Measurements from ENCODE around the gene TMEM63C.
A peak's percentile ranks its signal among the peaks of the same experiment; 100 is the strongest.

TMEM63C gene

DNA sequence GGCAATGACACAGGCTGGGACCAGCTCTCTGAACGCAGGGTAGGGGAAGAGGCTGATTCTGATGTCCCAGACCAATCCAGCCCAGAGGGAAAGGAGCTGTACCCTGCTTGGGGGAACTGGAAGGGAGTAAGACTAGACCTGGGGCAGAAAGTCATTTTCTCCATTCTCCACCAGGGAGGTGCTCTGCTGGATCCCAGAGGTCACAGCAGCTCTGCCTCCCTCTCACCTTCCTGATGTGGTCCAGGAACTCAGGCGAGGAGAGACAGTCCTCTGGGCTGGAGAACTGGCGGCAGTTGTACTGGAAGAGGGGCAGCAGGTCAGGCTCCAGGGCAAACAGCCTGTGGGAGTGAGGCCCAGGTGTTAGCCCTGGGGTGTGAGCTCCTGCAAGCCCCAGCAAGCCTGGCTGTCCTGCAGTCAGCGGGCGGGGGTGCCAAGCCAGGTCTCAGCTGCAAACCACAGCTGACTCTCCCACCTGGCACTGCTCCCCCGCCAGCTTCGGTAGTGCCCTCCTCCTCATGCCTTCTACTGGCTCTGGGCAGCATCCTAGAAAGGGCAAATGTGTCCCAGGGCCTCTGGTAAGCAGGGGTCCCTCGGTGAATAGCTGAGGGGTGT is 87.5 kb downstream of the TMEM63C start:
- Histone ChIP-seq H3K4me1 (ENCODE audit: low read length) (no peaks in the 10 kb centered on the region), H2AFZ (ENCODE audit: low read length) (no peak overlapping the region), H3K4me3 (ENCODE audit: low read length) (no peak overlapping the region), H3K36me3 (replicated peaks; ENCODE audit: insufficient read depth, low read length) (no peaks in the 10 kb centered on the region), H3K9me2 (replicated peaks; ENCODE audit: insufficient read depth, low read length) (no peaks in the 10 kb centered on the region), H4K20me1 (ENCODE audit: insufficient read depth, low read length) (no peaks in the 10 kb centered on the region), H3K9me3 (replicated peaks; ENCODE audit: insufficient read depth, low read length) (no peaks in the 10 kb centered on the region), H3F3A (ENCODE audit: insufficient read depth, low read length) (no peaks in the 10 kb centered on the region), H3K9ac (ENCODE audit: low read length) (no peak overlapping the region), H3K79me2 (ENCODE audit: low read length) (no peaks in the 10 kb centered on the region), H3K27me3 (replicated peaks; ENCODE audit: insufficient read depth, low read length) (no peaks in the 10 kb centered on the region; the same call in 1 of the 2 replicates), H3K4me2 (ENCODE audit: low read depth, low read length) (no peak overlapping the region), H3K27ac (ENCODE audit: low read length) (no peak overlapping the region)
- TF ChIP-seq, protein P1, sequence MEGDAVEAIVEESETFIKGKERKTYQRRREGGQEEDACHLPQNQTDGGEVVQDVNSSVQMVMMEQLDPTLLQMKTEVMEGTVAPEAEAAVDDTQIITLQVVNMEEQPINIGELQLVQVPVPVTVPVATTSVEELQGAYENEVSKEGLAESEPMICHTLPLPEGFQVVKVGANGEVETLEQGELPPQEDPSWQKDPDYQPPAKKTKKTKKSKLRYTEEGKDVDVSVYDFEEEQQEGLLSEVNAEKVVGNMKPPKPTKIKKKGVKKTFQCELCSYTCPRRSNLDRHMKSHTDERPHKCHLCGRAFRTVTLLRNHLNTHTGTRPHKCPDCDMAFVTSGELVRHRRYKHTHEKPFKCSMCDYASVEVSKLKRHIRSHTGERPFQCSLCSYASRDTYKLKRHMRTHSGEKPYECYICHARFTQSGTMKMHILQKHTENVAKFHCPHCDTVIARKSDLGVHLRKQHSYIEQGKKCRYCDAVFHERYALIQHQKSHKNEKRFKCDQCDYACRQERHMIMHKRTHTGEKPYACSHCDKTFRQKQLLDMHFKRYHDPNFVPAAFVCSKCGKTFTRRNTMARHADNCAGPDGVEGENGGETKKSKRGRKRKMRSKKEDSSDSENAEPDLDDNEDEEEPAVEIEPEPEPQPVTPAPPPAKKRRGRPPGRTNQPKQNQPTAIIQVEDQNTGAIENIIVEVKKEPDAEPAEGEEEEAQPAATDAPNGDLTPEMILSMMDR (IDR thresholded peaks at IDR 0.05; ENCODE audit: low read length) = no peak
- TF ChIP-seq EZH2phosphoT487 (IDR thresholded peaks at IDR 0.05; ENCODE audit: low read length) = no peak
- no peak for TF ChIP-seq EZH2 (optimal IDR thresholded peaks at IDR 0.05; ENCODE audit: low read depth, low read length)
- peak; percentile 14 for DNase-seq

DNA sequence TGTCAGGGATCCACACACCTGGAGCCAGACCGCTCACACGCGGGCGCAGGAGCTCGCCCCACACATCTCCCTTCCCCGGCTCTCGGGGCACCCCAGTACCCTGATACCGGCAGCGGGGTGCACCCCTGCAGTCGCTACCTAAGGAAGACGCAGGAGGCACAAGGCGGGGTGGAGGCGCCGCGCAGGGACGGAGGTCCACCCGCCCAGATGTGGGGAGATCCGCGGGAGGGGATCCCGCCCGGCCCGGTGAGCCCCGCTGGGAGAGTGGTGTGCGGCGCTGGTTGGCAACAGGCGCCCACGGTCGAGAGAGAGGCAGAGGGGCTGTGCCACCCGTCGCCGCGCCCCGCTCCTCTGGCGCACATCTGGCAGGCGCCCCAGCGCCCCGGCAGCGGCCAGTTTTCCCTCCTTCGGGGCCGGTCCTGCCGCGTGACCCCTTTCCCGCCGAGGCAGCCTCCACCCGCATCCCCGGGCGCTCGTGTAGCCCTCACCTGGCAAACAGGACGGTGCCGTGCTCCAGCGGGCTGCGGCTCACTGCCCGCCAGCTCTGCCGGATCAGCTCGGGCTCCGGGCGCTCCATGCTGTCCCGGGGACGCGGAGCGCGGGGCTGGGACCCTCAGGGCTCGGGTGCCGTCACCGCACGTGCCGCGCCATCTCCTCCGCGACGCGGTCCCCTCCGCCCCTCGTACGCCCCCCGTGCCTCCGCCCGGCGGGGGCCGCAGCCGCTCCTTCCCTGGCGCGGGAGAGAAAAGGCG is 88.9 kb downstream of the TMEM63C start:
- Histone ChIP-seq H3K27me3 (replicated peaks; ENCODE audit: insufficient read depth, low read length) (no peaks in the 10 kb centered on the region; the same call in 1 of the 2 replicates), H3K27ac (ENCODE audit: low read length) (no peak overlapping the region), H3K79me2 (ENCODE audit: low read length) (no peaks in the 10 kb centered on the region), H2AFZ (ENCODE audit: low read length) (no peak overlapping the region), H3F3A (ENCODE audit: insufficient read depth, low read length) (no peaks in the 10 kb centered on the region), H3K9me2 (replicated peaks; ENCODE audit: insufficient read depth, low read length) (no peaks in the 10 kb centered on the region), H3K4me2 (ENCODE audit: low read depth, low read length) (no peak overlapping the region), H3K36me3 (replicated peaks; ENCODE audit: insufficient read depth, low read length) (no peaks in the 10 kb centered on the region), H4K20me1 (ENCODE audit: insufficient read depth, low read length) (no peaks in the 10 kb centered on the region), H3K9ac (ENCODE audit: low read length) (no peak overlapping the region), H3K4me1 (ENCODE audit: low read length) (no peaks in the 10 kb centered on the region), H3K9me3 (replicated peaks; ENCODE audit: insufficient read depth, low read length) (no peaks in the 10 kb centered on the region), H3K4me3 (ENCODE audit: low read length) (no peak overlapping the region)
- no peak for DNase-seq
- TF ChIP-seq EZH2phosphoT487 (IDR thresholded peaks at IDR 0.05; ENCODE audit: low read length) = no peak
- TF ChIP-seq, protein P1 (IDR thresholded peaks at IDR 0.05; ENCODE audit: low read length) = no peak
- no peak for TF ChIP-seq EZH2 (optimal IDR thresholded peaks at IDR 0.05; ENCODE audit: low read depth, low read length)

DNA sequence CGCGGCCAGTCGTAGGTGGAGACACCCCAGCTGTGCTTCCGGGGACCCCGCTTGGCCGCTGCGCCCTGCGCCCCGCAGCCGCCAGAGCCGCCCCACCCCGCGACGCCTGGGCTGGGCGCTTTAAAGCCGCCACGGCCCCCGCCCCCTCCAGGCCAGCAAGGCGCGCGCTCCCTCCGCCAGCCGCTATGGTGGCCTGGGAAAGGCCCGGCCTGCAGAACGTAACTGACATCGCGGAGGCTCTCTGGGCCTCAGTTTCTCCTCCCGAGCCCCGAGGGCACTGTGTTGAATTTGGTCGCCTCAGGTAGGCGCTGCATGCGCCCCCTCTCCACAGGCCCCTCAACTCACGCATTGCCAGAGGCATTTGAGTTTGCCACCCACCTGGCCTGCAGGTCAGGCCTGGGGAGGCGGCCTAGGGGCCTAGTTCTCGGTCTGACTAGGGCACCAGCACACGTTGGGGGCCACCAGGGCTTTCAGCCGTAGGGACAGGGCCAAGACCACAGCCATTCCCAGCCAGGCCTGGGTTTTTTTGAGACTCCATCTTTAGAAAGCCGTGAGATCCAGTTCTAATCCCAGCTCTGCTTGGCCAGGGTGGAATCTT is 89.6 kb downstream of the TMEM63C start, which contains the start of gene NGB:
Gene NGB (minus strand): TSS at position 94 of the 598 bp plus-strand sequence. CDS start 269 bp downstream, outside the sequence.
- H3K79me2 ChIP-seq (ENCODE audit: low read length) = no peaks in the 10 kb centered on the region
- no peak within 1 kb of the TSS for H3K9ac ChIP-seq (ENCODE audit: low read length)
- no peaks in the 10 kb centered on the region for H3F3A ChIP-seq (ENCODE audit: insufficient read depth, low read length)
- no peak within 1 kb of the TSS for H3K4me2 ChIP-seq (ENCODE audit: low read depth, low read length)
- no peaks in the 10 kb centered on the region for H4K20me1 ChIP-seq (ENCODE audit: insufficient read depth, low read length)
- H3K9me2 ChIP-seq (replicated peaks; ENCODE audit: insufficient read depth, low read length) = no peaks in the 10 kb centered on the region
- no peak within 1 kb of the TSS for H3K4me3 ChIP-seq (ENCODE audit: low read length)
- H3K27ac ChIP-seq (ENCODE audit: low read length) = no peak within 1 kb of the TSS
- TF ChIP-seq EZH2phosphoT487 (IDR thresholded peaks at IDR 0.05; ENCODE audit: low read length) (no peak), EZH2 (optimal IDR thresholded peaks at IDR 0.05; ENCODE audit: low read depth, low read length) (no peak)
- TF ChIP-seq, protein P1 (IDR thresholded peaks at IDR 0.05; ENCODE audit: low read length) = no peak
- H3K27me3 ChIP-seq (replicated peaks; ENCODE audit: insufficient read depth, low read length) = no peaks in the 10 kb centered on the region; the same call in 1 of the 2 replicates
- H2AFZ ChIP-seq (ENCODE audit: low read length) = no peak within 1 kb of the TSS
- H3K4me1 ChIP-seq (ENCODE audit: low read length) = no peaks in the 10 kb centered on the region
- H3K36me3 ChIP-seq (replicated peaks; ENCODE audit: insufficient read depth, low read length) = no peaks in the 10 kb centered on the region
- no peak for DNase-seq
- H3K9me3 ChIP-seq (replicated peaks; ENCODE audit: insufficient read depth, low read length) = no peaks in the 10 kb centered on the region

Data from MM.1S (cell line).